22Rv1 (cell line): ENCODE measurements around the gene TSSK3.

Experiments
- H3K27ac ChIP-seq: fragments of 450-650 bp; 2 replicates; pipeline ENCODE4 v1.5.1; 2017
- ZFX ChIP-seq: fragments of 450-650 bp; IDR thresholded peaks from 2 replicates; pipeline ENCODE4 v1.6.1; 2017; ENCODE audit warnings: antibody characterized with exemption, borderline replicate concordance
- TF ChIP-seq, protein P1 (sequence below): fragments of 450-650 bp; IDR thresholded peaks from 2 replicates; pipeline ENCODE4 v1.5.1; 2017; ENCODE audit warnings: mild to moderate bottlenecking

TSSK3 gene

DNA sequence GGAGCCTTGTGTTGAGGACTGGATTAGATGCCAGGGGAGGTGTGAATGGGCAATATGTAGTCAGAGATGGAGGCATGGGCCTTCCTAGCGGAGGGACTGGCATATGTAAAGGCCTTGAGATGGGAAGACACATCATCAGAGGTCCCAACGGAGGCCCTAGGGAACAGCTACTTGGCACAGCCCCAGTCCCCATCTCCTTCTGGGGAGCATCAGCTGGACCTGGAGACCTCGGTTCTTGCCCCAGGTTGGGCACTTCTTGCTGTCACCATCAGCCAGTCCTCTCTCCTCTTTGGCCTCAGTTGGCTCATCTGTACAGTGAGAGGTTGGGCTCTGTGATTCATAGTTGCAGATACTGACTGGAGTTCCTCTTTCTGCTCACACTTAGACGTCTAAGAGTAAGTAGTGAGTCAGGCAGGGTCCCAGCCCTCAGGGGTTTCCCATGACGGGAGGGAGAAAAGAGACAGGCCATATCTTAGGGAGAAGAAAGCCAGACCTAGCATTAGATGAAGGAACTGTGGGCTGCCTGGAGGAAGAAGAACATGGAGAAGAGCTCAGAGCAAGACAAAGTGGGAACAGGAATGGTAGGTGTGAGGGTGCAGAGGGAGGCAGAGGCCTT, 22.9 kb upstream of the TSSK3 start:
- no peak overlapping the region for H3K27ac ChIP-seq
- TF ChIP-seq, protein P1, sequence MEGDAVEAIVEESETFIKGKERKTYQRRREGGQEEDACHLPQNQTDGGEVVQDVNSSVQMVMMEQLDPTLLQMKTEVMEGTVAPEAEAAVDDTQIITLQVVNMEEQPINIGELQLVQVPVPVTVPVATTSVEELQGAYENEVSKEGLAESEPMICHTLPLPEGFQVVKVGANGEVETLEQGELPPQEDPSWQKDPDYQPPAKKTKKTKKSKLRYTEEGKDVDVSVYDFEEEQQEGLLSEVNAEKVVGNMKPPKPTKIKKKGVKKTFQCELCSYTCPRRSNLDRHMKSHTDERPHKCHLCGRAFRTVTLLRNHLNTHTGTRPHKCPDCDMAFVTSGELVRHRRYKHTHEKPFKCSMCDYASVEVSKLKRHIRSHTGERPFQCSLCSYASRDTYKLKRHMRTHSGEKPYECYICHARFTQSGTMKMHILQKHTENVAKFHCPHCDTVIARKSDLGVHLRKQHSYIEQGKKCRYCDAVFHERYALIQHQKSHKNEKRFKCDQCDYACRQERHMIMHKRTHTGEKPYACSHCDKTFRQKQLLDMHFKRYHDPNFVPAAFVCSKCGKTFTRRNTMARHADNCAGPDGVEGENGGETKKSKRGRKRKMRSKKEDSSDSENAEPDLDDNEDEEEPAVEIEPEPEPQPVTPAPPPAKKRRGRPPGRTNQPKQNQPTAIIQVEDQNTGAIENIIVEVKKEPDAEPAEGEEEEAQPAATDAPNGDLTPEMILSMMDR: no peak
- TF ChIP-seq ZFX: no peak

DNA sequence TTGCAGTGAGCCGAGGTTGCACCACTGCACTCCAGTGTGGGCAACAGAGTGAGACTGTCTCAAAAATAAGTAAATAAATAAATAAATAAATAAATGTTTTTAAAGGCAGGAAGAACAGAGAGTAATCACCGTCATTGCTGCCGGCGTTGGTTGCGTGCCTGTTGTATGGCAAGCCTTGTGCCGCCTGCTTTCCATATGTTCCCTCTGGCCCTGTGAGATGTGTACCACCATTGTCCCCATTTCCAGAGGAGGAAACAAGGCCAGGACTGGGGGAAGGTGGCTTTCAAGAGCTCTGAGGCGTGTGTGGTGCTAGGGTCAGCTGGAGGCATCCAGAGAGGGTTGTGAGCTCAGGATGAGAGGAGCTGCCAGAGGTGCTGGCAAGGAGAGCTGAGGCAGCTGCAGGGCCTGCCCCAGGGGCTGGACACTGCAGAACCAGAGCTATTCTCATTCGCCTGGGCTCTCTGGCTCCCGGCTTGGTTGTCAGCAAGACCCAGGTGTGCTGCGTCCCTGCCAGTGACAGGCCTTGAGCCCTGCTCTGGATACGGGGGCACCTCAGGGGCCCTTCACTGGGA, 21.1 kb upstream of the TSSK3 start:
- no peak overlapping the region for H3K27ac ChIP-seq
- TF ChIP-seq ZFX: no peak
- TF ChIP-seq, protein P1: no peak

DNA sequence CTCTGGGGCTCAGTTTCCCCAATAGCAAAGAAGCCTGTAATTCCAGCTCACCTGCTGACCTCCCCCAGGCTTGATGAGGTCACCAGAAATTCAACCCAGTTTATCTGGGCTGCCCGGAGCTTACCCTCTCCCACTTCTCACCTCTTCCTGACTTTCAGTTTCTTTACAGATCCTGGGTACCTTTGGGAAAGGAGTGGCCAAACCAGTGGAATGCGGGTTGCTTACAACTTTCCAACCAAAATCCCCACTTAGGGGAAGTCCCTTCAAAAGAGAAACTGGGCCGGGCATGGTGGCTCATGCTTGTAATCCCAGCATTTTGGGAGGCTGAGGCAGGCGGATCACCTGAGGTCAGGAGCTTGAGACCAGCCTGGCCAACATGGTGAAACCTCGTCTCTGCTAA, 20.4 kb upstream of the TSSK3 start:
- no peak for TF ChIP-seq ZFX
- TF ChIP-seq, protein P1: no peak
- H3K27ac ChIP-seq: no peak overlapping the region

DNA sequence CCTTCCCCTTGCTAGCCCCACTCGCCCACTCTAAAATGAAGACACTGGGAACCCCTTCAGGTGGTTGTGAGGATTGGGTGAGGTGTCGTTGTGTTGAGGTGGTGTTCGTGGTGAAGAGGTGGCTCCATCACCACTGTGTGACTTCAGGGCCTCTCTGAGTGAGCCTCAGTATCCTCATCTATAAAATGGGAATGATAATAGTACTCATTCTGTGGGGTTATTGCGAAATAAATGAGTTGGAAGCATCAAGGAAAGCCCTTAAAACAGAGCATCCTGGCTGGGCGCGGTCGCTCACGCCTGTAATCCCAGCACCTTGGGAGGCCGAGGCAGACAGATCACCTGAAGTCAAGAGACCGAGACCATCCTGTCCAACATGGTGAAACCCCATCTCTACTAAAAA, 19.6 kb upstream of the TSSK3 start:
- H3K27ac ChIP-seq: no peak overlapping the region
- TF ChIP-seq ZFX: no peak
- TF ChIP-seq, protein P1: no peak

DNA sequence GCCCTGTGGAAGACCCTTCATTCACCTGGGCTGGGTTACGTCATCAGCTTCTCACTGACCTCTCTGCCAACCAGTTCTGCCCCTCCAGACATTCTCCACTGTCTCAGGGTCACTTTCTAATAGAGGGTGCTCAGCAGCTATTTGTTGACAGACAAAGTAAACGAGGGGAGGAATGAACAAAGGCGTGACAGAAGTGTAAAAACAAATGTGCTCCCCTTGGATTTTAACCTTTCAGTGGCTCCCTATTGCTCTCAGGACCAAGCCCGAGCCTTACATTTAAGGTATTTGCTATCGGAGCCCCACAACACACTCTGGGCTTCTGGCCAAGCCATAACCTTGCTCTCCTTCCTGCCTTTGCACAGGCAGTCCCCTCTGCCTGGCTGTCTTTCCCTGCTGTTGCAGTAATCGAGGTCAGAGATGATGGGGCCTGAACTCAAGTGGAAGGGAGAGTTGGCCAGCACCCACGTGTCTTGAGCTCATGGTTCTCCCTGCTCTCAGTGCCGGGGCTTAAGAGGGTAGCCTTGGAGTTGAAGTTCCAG, 17.0 kb upstream of the TSSK3 start:
- TF ChIP-seq, protein P1: no peak
- no peak for TF ChIP-seq ZFX
- H3K27ac ChIP-seq: no peak overlapping the region

DNA sequence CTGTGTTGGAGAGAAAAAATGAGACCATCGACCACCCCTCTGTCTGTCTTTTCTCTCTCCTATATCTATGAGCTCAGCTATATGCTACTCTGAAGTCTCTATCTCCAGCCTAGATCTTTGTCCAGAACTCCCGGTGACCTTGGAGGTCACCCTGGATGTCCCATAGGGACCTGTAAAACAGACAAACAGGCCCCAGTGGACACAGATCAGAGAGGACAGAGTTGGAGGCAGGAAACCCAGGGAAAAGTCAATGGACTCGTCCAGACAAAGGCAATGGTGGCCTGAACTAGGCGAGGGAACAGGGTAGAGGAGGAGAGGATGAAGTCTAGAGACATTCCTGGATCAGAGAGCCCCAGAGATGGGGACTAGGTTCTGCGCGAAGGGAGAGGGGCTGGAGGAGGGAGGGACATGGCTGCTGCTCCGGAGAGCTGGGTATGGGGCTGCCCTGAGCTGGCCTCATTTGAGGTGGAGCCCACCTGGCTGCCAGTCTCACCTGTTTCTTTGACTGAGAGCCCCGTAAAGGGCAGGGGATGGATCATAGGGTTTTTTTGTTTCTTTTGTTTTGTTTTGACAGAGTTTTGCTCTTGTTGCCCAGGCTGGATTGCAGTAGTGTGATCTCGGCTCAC, 15.7 kb upstream of the TSSK3 start:
- H3K27ac ChIP-seq: no peak overlapping the region
- TF ChIP-seq, protein P1: no peak
- no peak for TF ChIP-seq ZFX

DNA sequence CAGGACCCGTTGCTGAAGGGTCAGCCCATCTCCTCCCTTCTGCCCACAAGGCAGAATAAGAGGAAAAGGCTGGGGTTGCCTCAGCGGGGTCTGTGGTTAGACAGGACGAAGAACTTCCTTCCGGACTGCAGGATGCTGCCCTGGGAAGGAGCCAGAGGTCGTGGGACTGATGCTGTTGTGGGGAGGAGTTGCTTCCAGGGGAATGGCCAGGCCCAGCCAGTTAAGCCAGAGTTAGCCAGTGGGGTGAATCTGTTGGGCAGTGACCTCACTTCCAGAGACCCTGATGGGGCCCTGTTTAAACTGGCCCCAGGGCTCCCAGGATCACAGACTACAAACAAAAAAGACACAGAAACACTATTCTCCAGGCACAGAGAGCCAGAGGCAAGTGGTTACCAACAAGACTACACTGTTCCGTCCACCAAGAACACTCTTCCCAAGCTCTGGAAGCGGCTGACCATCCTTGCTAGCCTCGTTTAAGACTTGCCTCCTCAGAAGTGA, 13.1 kb upstream of the TSSK3 start:
- TF ChIP-seq ZFX: no peak
- TF ChIP-seq, protein P1: no peak
- H3K27ac ChIP-seq: no peak overlapping the region
